IMR-90 (cell line): Measurements from ENCODE around the gene FAR2. TPM values are rescaled to one million over a fixed set of nuclear protein-coding genes. Genes with fewer than 3 reads are reported as not detected.

Experiments used
- ATAC-seq: fragments of 200-7000 bp; cut with Tn5 transposase; 2 replicates; pipeline ENCODE4 v1.9.1; 2020; ENCODE audit warnings: low read depth, mild to moderate bottlenecking, moderate library complexity
- BruUV-seq: library from RNA; stranded (reverse); fragments of 400-500 nt; replicated peaks from 2 replicates; lab custom pipeline; 2021; lab: Mats Ljungman, UMichigan
- CTCF ChIA-PET: fragments of 300-600 bp; formaldehyde crosslinking; extraction: SDS; loops from one replicate; lab custom pipeline; 2021; ENCODE audit warnings: antibody characterized with exemption; lab: Yijun Ruan, JAX
- POLR2A ChIA-PET: fragments of 300-600 bp; sonication (Branson Sonifier 250); formaldehyde crosslinking; loops from one replicate; lab custom pipeline; 2022; ENCODE audit warnings: antibody characterized with exemption; ENCODE audit not compliant: unreplicated experiment; lab: Charles Lee
- DNase-seq: peaks from one replicate; pipeline ENCODE4 v3.0.0; 2013
- H2AFZ ChIP-seq: replicated peaks from 2 replicates; pipeline ENCODE3; 2013; ENCODE audit warnings: low read length, mild to moderate bottlenecking; ENCODE audit not compliant: poor library complexity
- H2AK5ac ChIP-seq: 2 replicates; pipeline ENCODE4 v1.6.1; 2013; ENCODE audit warnings: low read depth, low read length, inconsistent platforms
- H2AK9ac ChIP-seq: replicated peaks from 2 replicates; pipeline ENCODE3; 2013; ENCODE audit warnings: mild to moderate bottlenecking, low read depth, low read length, moderate library complexity; ENCODE audit not compliant: poor library complexity
- H2BK120ac ChIP-seq: 2 replicates; pipeline ENCODE4 v1.6.1; 2013; ENCODE audit warnings: low read depth, low read length, inconsistent platforms
- H2BK15ac ChIP-seq: 3 replicates; pipeline ENCODE4 v1.6.1; 2013; ENCODE audit warnings: low read depth, low read length, inconsistent platforms
- H2BK20ac ChIP-seq: 2 replicates; pipeline ENCODE4 v1.6.1; 2013; ENCODE audit warnings: low read depth, mild to moderate bottlenecking, inconsistent platforms, low read length, moderate library complexity
- H2BK5ac ChIP-seq: 2 replicates; pipeline ENCODE4 v1.6.1; 2013; ENCODE audit warnings: mild to moderate bottlenecking, low read depth, low read length, inconsistent platforms; ENCODE audit not compliant: poor library complexity, severe bottlenecking
- H3K14ac ChIP-seq: replicated peaks from 2 replicates; pipeline ENCODE4 v1.6.1; 2013; ENCODE audit warnings: low read depth, low read length, inconsistent platforms
- H3K18ac ChIP-seq: 2 replicates; pipeline ENCODE4 v1.6.1; 2013; ENCODE audit warnings: low read depth, low read length, control low read depth
- H3K23ac ChIP-seq: 2 replicates; pipeline ENCODE4 v1.6.1; 2013; ENCODE audit warnings: low read depth, low read length, inconsistent platforms
- H3K27ac ChIP-seq: 2 replicates; pipeline ENCODE4 v1.5.1; 2013; ENCODE audit warnings: mild to moderate bottlenecking, control low read depth, low read length; ENCODE audit not compliant: insufficient read depth
- H3K27me3 ChIP-seq: 2 replicates; pipeline ENCODE4 v1.6.1; 2013; ENCODE audit warnings: low read length; ENCODE audit not compliant: control insufficient read depth, insufficient read depth
- H3K36me3 ChIP-seq: 2 replicates; pipeline ENCODE4 v1.6.1; 2013; ENCODE audit warnings: low read length, mixed read lengths; ENCODE audit not compliant: control insufficient read depth, insufficient read depth
- H3K4ac ChIP-seq: 2 replicates; pipeline ENCODE4 v1.6.1; 2013; ENCODE audit warnings: low read depth, low read length, inconsistent platforms
- H3K4me1 ChIP-seq: 2 replicates; pipeline ENCODE4 v1.6.1; 2013; ENCODE audit warnings: low read length, mixed read lengths; ENCODE audit not compliant: control insufficient read depth, insufficient read depth
- H3K4me2 ChIP-seq: 2 replicates; pipeline ENCODE4 v1.6.1; 2013; ENCODE audit warnings: low read depth, mild to moderate bottlenecking, control low read depth, low read length, moderate library complexity
- H3K4me3 ChIP-seq: 2 replicates; pipeline ENCODE4 v1.5.1; 2013; ENCODE audit warnings: low read depth, mild to moderate bottlenecking, control low read depth, low read length, moderate library complexity; ENCODE audit not compliant: insufficient read depth
- H3K56ac ChIP-seq: 2 replicates; pipeline ENCODE4 v1.6.1; 2013; ENCODE audit warnings: low read length, inconsistent platforms; ENCODE audit not compliant: insufficient read depth; ENCODE audit errors: extremely low read depth
- H3K79me1 ChIP-seq, 2 experiments: 2 replicates each; pipeline ENCODE4 v1.6.1; 2013; ENCODE audit warnings: low read length in 2 of 2, inconsistent platforms in 1 of 2, low read depth in 1 of 2
- H3K9ac ChIP-seq: 2 replicates; pipeline ENCODE4 v1.6.1; 2013; ENCODE audit warnings: low read depth, low read length, control low read depth
- H3K9me1 ChIP-seq: 2 replicates; pipeline ENCODE4 v1.6.1; 2013; ENCODE audit warnings: low read length, inconsistent platforms; ENCODE audit not compliant: insufficient read depth
- H3K9me3 ChIP-seq: 2 replicates; pipeline ENCODE4 v1.6.1; 2013; ENCODE audit warnings: low read length; ENCODE audit not compliant: control insufficient read depth, insufficient read depth
- H4K20me1 ChIP-seq: 2 replicates; pipeline ENCODE4 v1.6.1; 2013; ENCODE audit warnings: low read length, inconsistent platforms; ENCODE audit not compliant: insufficient read depth
- H4K5ac ChIP-seq: 2 replicates; pipeline ENCODE4 v1.6.1; 2013; ENCODE audit warnings: mild to moderate bottlenecking, low read depth, low read length, control low read depth
- H4K8ac ChIP-seq, 2 experiments: 2 replicates each; pipeline ENCODE4 v1.6.1; 2013; ENCODE audit warnings: low read depth in 2 of 2, low read length in 2 of 2, control low read depth in 1 of 2, inconsistent platforms in 1 of 2
- H4K91ac ChIP-seq: 2 replicates; pipeline ENCODE4 v1.6.1; 2013; ENCODE audit warnings: low read depth, low read length, inconsistent platforms; ENCODE audit not compliant: insufficient read depth
- BHLHE40 ChIP-seq: fragments of 150-350 bp; IDR thresholded peaks from 2 replicates; pipeline ENCODE4 v1.6.1; 2016; ENCODE audit warnings: mild to moderate bottlenecking, low read depth, low read length
- CEBPB ChIP-seq: IDR thresholded peaks from 2 replicates; pipeline ENCODE4 v1.6.1; 2012; ENCODE audit warnings: low read depth, low read length, improper control_type of control experiment
- CHD1 ChIP-seq: IDR thresholded peaks from 2 replicates; pipeline ENCODE4 v1.6.1; 2012; ENCODE audit warnings: low read depth, low read length, improper control_type of control experiment
- CTCF ChIP-seq: conservative IDR thresholded peaks from 2 replicates; pipeline ENCODE4 v1.5.1; 2012; ENCODE audit warnings: mild to moderate bottlenecking, low read depth, low read length, improper control_type of control experiment
- ELK1 ChIP-seq: fragments of 150-350 bp; IDR thresholded peaks from 2 replicates; pipeline ENCODE4 v1.6.1; 2016; ENCODE audit warnings: low read depth, mild to moderate bottlenecking, low read length, moderate library complexity, borderline replicate concordance
- FOS ChIP-seq: fragments of 150-350 bp; IDR thresholded peaks from 2 replicates; pipeline ENCODE4 v1.6.1; 2016; ENCODE audit warnings: low read depth, low read length
- MAFK ChIP-seq: IDR thresholded peaks from 2 replicates; pipeline ENCODE4 v1.6.1; 2012; ENCODE audit warnings: low read depth, low read length, improper control_type of control experiment
- MAZ ChIP-seq: IDR thresholded peaks from 2 replicates; pipeline ENCODE4 v1.6.1; 2012; ENCODE audit warnings: low read depth, mild to moderate bottlenecking, low read length, improper control_type of control experiment, moderate library complexity, borderline replicate concordance
- POLR2A ChIP-seq: IDR thresholded peaks from 2 replicates; pipeline ENCODE4 v1.6.1; 2012; ENCODE audit warnings: mild to moderate bottlenecking, low read depth, low read length
- RAD21 ChIP-seq: IDR thresholded peaks from 2 replicates; pipeline ENCODE4 v1.6.1; 2012; ENCODE audit warnings: low read length, improper control_type of control experiment
- RCOR1 ChIP-seq: IDR thresholded peaks from 2 replicates; pipeline ENCODE4 v1.6.1; 2012; ENCODE audit warnings: mild to moderate bottlenecking, low read length, improper control_type of control experiment; ENCODE audit not compliant: insufficient replicate concordance
- RFX5 ChIP-seq: IDR thresholded peaks from 2 replicates; pipeline ENCODE4 v1.8.0; 2012; ENCODE audit warnings: low read depth, mild to moderate bottlenecking, low read length, moderate library complexity
- SMC3 ChIP-seq: fragments of 150-350 bp; IDR thresholded peaks from 2 replicates; pipeline ENCODE4 v1.6.1; 2016; ENCODE audit warnings: low read depth, mild to moderate bottlenecking, antibody characterized with exemption, low read length, moderate library complexity
- USF2 ChIP-seq: fragments of 150-350 bp; IDR thresholded peaks from 2 replicates; pipeline ENCODE4 v1.6.1; 2017; ENCODE audit warnings: mild to moderate bottlenecking, antibody characterized with exemption, low read length, low read depth
- WGBS, 2 experiments: methylation state at CpG; one replicate each; pipeline versions ENCODE4 v1.1.5 to v1.1.7; 2013; ENCODE audit warnings: missing lambda C conversion rate in 2 of 2; ENCODE audit not compliant: insufficient read length in 1 of 2; ENCODE audit errors: extremely low coverage in 2 of 2; 5-methylcytosine and 5-hydroxymethylcytosine counted together
- dilution Hi-C: fragments of 300-500 bp; cut with HindIII; formaldehyde crosslinking; loops from one replicate; pipeline ENCODE4 v1.14.3; 2018; ENCODE audit warnings: low sequenced_read_pairs; ENCODE audit not compliant: unreplicated experiment
- in situ Hi-C: fragments of 300-500 bp; cut with MboI; formaldehyde crosslinking; loops from 3 replicates; pipeline ENCODE4 v1.14.3; 2019; ENCODE audit warnings: low sequenced_read_pairs, inconsistent platforms, mixed read lengths
- intact Hi-C: fragments of 100-400 bp; cut with micrococcal nuclease; formaldehyde crosslinking; loops from 2 replicates; pipeline ENCODE4 v1.10.0; 2022
- polyA plus RNA-seq, 3 experiments: library from polyadenylated mRNA; depleted of rRNA; stranded (reverse); fragments of >200 nt; gene quantifications; 2 replicates each; pipeline ENCODE4 v1.2.3, GENCODE V29; 2012; ENCODE audit warnings: low replicate concordance in 1 of 3
- total RNA-seq: library from RNA; depleted of rRNA; stranded (reverse); fragments of >200 nt; gene quantifications from 2 replicates; pipeline ENCODE4 v1.2.3, GENCODE V29; 2012

FAR2 gene
- total and polyA plus RNA-seq, 2 of the 4 experiments (the other 2 are of a cell fraction), result 1.1 to 2.0 TPM

GRCh38 chr12:29283969-29284700 is 135.1 kb downstream of the FAR2 start:
- Histone ChIP-seq H3K56ac (no peak overlapping the region), H3K23ac (no peak overlapping the region), H3K9me1 (no peaks in the 10 kb centered on the region), H2BK15ac (no peak overlapping the region), H3K4me2 (no peak overlapping the region), H3K18ac (peak overlapping the region; percentile 44; the same call in 1 of the 2 replicates), H3K27ac (no peak overlapping the region), H2AK9ac (no peak overlapping the region), H3K14ac (no peak overlapping the region), H2BK120ac (peak overlapping the region; percentile 16; the same call in 1 of the 2 replicates), H4K8ac (peak overlapping the region; percentile 15 to 69; a peak in 2 of 4 replicates), H3K4me1 (peaks cover 3% of the 10 kb centered on the region; the same call in 1 of the 2 replicates), H2BK20ac (no peak overlapping the region), H2BK5ac (peak overlapping the region; percentile 36), H3K36me3 (no peaks in the 10 kb centered on the region), H3K27me3 (no peaks in the 10 kb centered on the region), H3K9me3 (no peaks in the 10 kb centered on the region), H2AFZ (no peak overlapping the region), H3K4me3 (no peak overlapping the region), H3K4ac (no peak overlapping the region), H3K79me1 (no peaks in the 10 kb centered on the region), H2AK5ac (no peak overlapping the region), H4K20me1 (no peaks in the 10 kb centered on the region), H3K9ac (no peak overlapping the region), H4K91ac (no peak overlapping the region), H4K5ac (no peak overlapping the region)
- no TSS peak for BruUV-seq
- ChIA-PET CTCF (no interaction called here), POLR2A (no interaction called here)
- dilution Hi-C loops (no loop called here), intact Hi-C loops (no loop called here), in situ Hi-C loops (no loop called here)
- no CpG with 5 or more reads among the region's 5 CpGs for WGBS, 2 experiments
- DNase-seq, result peak; percentile 48
- TF ChIP-seq USF2 (no peak), SMC3 (no peak), MAFK (no peak), CHD1 (no peak), POLR2A (no peak), CEBPB (no peak), RFX5 (no peak), CTCF (no peak), BHLHE40 (no peak), RAD21 (no peak), FOS (no peak), RCOR1 (no peak), ELK1 (no peak), MAZ (no peak)
- ATAC-seq, result peak; percentile 67
